ENCODE results near the gene GRIN2A. TPM values are rescaled to one million over a fixed set of nuclear protein-coding genes. Genes with fewer than 3 reads are reported as not detected.

Gene GRIN2A
- total RNA-seq, 2 donors from 2014 or later, result 0.27 to 2.5 TPM

DNA sequence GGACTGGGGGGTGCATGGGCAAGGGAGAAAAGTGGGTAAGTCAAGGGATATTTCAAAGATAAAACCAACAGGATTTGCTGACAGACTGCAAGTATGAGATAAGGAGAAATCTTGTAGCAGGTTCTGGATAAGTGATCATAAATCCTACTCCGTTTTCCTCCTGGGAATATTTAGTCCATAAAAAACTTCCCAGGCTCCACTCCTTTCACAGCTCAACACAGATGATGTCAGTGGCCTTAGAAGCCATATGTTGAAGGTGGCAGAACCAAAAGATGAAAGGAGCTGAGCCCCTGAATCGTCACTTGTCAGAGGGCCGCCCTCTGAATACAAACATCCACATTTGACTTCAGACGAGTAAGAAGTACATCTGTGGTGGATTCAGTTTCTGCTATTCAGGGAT lies 71.7 kb downstream of the GRIN2A start:
- no peak for DNase-seq (ENCODE audit: low spot score)
- TF ChIP-seq, protein P1, sequence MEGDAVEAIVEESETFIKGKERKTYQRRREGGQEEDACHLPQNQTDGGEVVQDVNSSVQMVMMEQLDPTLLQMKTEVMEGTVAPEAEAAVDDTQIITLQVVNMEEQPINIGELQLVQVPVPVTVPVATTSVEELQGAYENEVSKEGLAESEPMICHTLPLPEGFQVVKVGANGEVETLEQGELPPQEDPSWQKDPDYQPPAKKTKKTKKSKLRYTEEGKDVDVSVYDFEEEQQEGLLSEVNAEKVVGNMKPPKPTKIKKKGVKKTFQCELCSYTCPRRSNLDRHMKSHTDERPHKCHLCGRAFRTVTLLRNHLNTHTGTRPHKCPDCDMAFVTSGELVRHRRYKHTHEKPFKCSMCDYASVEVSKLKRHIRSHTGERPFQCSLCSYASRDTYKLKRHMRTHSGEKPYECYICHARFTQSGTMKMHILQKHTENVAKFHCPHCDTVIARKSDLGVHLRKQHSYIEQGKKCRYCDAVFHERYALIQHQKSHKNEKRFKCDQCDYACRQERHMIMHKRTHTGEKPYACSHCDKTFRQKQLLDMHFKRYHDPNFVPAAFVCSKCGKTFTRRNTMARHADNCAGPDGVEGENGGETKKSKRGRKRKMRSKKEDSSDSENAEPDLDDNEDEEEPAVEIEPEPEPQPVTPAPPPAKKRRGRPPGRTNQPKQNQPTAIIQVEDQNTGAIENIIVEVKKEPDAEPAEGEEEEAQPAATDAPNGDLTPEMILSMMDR (IDR thresholded peaks at IDR 0.05), result no peak
- Histone ChIP-seq H3K27me3 (replicated peaks; ENCODE audit: insufficient read depth) (no peaks in the 10 kb centered on the region), H3K36me3 (no peaks in the 10 kb centered on the region), H3K9me3 (no peaks in the 10 kb centered on the region), H3K27ac (no peak overlapping the region), H3K4me3 (no peak overlapping the region), H3K4me1 (ENCODE audit: control insufficient read depth in 1 of 2, low read depth in 2 of 2) (peaks cover 13 to 22% of the 10 kb centered on the region in 2 donors)
- no peak for ATAC-seq (ENCODE audit: insufficient number of reproducible peaks, low FRiP score, low read depth)

DNA sequence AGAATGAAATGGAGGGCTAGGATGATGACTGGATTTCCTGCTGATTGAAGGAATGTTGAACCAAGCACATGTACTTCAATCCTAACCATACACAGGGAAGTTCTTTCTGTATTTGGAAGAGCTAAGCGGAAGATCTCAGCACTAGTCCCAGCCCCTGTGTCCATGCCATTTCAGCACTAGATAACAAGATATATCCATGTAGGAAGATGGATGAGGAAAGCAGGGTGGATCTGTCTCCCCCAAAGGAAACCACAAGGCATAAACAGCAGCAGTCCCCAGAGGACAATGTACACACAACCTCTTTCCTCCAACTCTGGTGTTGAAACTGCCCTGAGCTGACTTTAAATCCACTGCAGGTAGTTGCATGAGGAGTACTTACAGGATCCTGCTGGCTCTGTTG lies 75.1 kb downstream of the GRIN2A start:
- no peak overlapping the region for H3K27ac ChIP-seq
- H3K9me3 ChIP-seq, result no peaks in the 10 kb centered on the region
- H3K27me3 ChIP-seq (replicated peaks; ENCODE audit: insufficient read depth), result no peaks in the 10 kb centered on the region
- TF ChIP-seq, protein P1 (IDR thresholded peaks at IDR 0.05), result no peak
- DNase-seq (ENCODE audit: low spot score), result no peak
- H3K4me1 ChIP-seq (ENCODE audit: control insufficient read depth in 1 of 2, low read depth in 2 of 2), result no peaks in the 10 kb centered on the region
- H3K36me3 ChIP-seq, result no peaks in the 10 kb centered on the region
- no peak overlapping the region for H3K4me3 ChIP-seq
- ATAC-seq (ENCODE audit: insufficient number of reproducible peaks, low FRiP score, low read depth), result no peak

DNA sequence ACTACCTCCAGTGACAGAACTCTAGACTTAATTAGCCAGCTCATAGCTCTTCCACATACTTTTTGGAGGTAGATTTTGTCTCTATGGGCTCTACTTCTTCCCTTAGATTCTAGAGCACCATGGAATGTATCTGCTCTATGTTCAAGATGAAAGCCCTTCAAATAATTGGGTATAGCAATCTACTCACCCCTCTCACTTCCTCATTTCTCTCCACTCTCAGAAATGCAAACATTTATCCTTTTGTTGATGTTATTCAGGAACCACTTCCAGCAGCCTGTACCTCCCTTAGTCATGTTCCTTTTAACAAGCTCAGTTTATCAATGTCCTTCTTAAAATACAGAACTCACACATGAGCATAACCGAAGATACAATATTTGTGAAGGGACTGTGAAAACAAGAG lies 78.5 kb downstream of the GRIN2A start:
- TF ChIP-seq, protein P1 (IDR thresholded peaks at IDR 0.05), result no peak
- Histone ChIP-seq H3K9me3 (no peaks in the 10 kb centered on the region), H3K4me1 (ENCODE audit: control insufficient read depth in 1 of 2, low read depth in 2 of 2) (no peaks in the 10 kb centered on the region), H3K36me3 (no peaks in the 10 kb centered on the region), H3K27me3 (replicated peaks; ENCODE audit: insufficient read depth) (no peaks in the 10 kb centered on the region), H3K4me3 (no peak overlapping the region), H3K27ac (no peak overlapping the region)
- ATAC-seq (ENCODE audit: insufficient number of reproducible peaks, low FRiP score, low read depth), result no peak
- DNase-seq (ENCODE audit: low spot score), result no peak

DNA sequence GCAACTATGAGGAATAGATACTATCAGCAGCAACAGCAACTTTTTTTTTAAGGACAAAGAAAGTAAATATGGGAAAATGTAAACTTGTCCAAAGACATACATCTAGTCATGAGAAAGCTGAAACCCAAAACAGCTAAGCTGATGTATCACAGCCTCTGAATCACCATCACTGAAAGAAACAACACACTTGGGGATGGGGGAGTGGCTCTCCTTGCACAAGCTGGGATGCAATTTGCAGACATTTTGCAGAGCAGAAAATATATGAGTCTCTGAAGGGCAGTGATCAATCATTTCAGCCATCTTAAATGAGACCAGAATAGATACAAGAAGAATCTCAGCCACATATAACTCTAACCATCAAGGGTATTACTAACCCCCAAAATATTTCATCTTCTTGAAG lies 79.1 kb downstream of the GRIN2A start:
- Histone ChIP-seq H3K9me3 (no peaks in the 10 kb centered on the region), H3K27me3 (replicated peaks; ENCODE audit: insufficient read depth) (no peaks in the 10 kb centered on the region), H3K4me3 (no peak overlapping the region), H3K36me3 (no peaks in the 10 kb centered on the region), H3K27ac (no peak overlapping the region), H3K4me1 (ENCODE audit: control insufficient read depth in 1 of 2, low read depth in 2 of 2) (no peaks in the 10 kb centered on the region)
- DNase-seq (ENCODE audit: low spot score), result no peak
- TF ChIP-seq, protein P1 (IDR thresholded peaks at IDR 0.05), result no peak
- no peak for ATAC-seq (ENCODE audit: insufficient number of reproducible peaks, low FRiP score, low read depth)

DNA sequence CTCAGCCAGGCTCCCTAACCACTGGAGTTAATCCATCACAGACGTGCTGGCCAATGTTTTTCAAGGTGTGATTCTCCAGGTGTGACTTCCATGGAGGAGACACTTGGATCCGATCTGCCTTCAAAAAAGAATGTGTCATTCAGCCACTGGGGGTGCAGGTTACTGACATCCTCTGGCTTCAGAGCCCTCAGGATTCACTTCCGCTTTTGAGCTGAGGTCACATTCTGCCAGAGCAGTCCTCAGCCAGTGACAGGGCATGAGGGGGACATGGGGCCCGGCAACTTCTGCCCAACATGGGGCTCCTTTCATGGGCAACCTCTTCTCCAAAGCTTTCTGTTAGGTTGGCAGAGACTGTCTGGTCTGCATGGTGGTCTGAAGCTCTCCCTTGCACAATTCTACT lies 81.4 kb downstream of the GRIN2A start:
- no peak for ATAC-seq (ENCODE audit: insufficient number of reproducible peaks, low FRiP score, low read depth)
- Histone ChIP-seq H3K4me3 (no peak overlapping the region), H3K27me3 (replicated peaks; ENCODE audit: insufficient read depth) (no peaks in the 10 kb centered on the region), H3K4me1 (ENCODE audit: control insufficient read depth in 1 of 2, low read depth in 2 of 2) (peaks cover 0 to 13% of the 10 kb centered on the region in 2 donors), H3K27ac (peak overlapping the region in 1 of 2 donors; percentile 13), H3K9me3 (no peaks in the 10 kb centered on the region), H3K36me3 (no peaks in the 10 kb centered on the region)
- no peak for DNase-seq (ENCODE audit: low spot score)
- TF ChIP-seq, protein P1 (IDR thresholded peaks at IDR 0.05), result no peak
